CD1c-positive myeloid dendritic cell (primary cell): ENCODE measurements around the gene CITED2.
"Not testable (repeated sequence)": the region's sequence is repeated elsewhere in the genome, so short reads cannot be mapped to it uniquely, and the experiment has no call there.

Source experiments
- DNase-seq: peaks from one replicate; pipeline ENCODE4 v3.0.0-alpha.2; 2016; ENCODE audit errors: extremely low spot score

The CITED2 gene

GRCh38 chr6:139374357-139375225 lies at the start of gene CITED2:
TSS of gene CITED2 (minus strand) at chr6:139374648. CDS start at chr6:139373944, 704 bp downstream.
- DNase-seq = peak; percentile 98

GRCh38 chr6:139423037-139423703 lies 48.7 kb upstream of the CITED2 start:
- DNase-seq = no peak

- DNase-seq = peak; percentile 30
Measured at GRCh38 chr6:139422105-139423036, 47.9 kb upstream of the CITED2 start.

- no peak for DNase-seq
Measured at GRCh38 chr6:139418481-139419132, 44.2 kb upstream of the CITED2 start.

GRCh38 chr6:139416146-139416545 lies 41.7 kb upstream of the CITED2 start:
- DNase-seq = no peak

- no peak for DNase-seq
Measured at GRCh38 chr6:139415365-139415764, 40.9 kb upstream of the CITED2 start.

- not testable (repeated sequence) for DNase-seq
Measured at GRCh38 chr6:139412103-139412502, 37.7 kb upstream of the CITED2 start.

- DNase-seq = no peak
Measured at GRCh38 chr6:139409026-139409425, 34.6 kb upstream of the CITED2 start.

- DNase-seq = no peak
Measured at GRCh38 chr6:139407718-139408222, 33.3 kb upstream of the CITED2 start.

GRCh38 chr6:139406577-139407343 lies 32.3 kb upstream of the CITED2 start:
- no peak for DNase-seq

- DNase-seq = peak; percentile 60
Measured at GRCh38 chr6:139402876-139403386, 28.5 kb upstream of the CITED2 start.

- no peak for DNase-seq
Measured at GRCh38 chr6:139398658-139399057, 24.2 kb upstream of the CITED2 start.

GRCh38 chr6:139395891-139396301 lies 21.4 kb upstream of the CITED2 start:
- DNase-seq = peak; percentile 20

GRCh38 chr6:139395371-139395770 lies 20.9 kb upstream of the CITED2 start:
- DNase-seq = no peak

GRCh38 chr6:139394027-139394649 lies 19.7 kb upstream of the CITED2 start:
- DNase-seq = no peak

- DNase-seq = peak; percentile 72
Measured at GRCh38 chr6:139392794-139393193, 18.3 kb upstream of the CITED2 start.

- no peak for DNase-seq
Measured at GRCh38 chr6:139391709-139392108, 17.3 kb upstream of the CITED2 start.

- DNase-seq = no peak
Measured at GRCh38 chr6:139390447-139390846, 16.0 kb upstream of the CITED2 start.

GRCh38 chr6:139388384-139388783 lies 13.9 kb upstream of the CITED2 start:
- DNase-seq = no peak

GRCh38 chr6:139386404-139386803 lies 12.0 kb upstream of the CITED2 start:
- no peak for DNase-seq
